Large intestine (tissue), 3 donors: Measurements from ENCODE around the gene ENPP1. TPM values are rescaled to one million over a fixed set of nuclear protein-coding genes. Genes with fewer than 3 reads are reported as not detected.

Experiments used
- DNase-seq, 2 donors: peaks; one replicate each; pipeline versions ENCODE4 v3.0.0 to v3.0.0-alpha.2; 2013
- H3K27ac ChIP-seq: one replicate; pipeline ENCODE4 v1.5.1; 2013; ENCODE audit warnings: low read length
- H3K27me3 ChIP-seq: 2 replicates; pipeline ENCODE4 v1.6.1; 2013; ENCODE audit warnings: low read length; ENCODE audit not compliant: control insufficient read depth, insufficient read depth
- H3K36me3 ChIP-seq: 2 replicates; pipeline ENCODE4 v1.6.1; 2013; ENCODE audit warnings: low read length; ENCODE audit not compliant: control insufficient read depth, insufficient read depth
- H3K4me1 ChIP-seq: one replicate; pipeline ENCODE4 v1.6.1; 2013; ENCODE audit warnings: low read length; ENCODE audit not compliant: control insufficient read depth, insufficient read depth
- H3K4me3 ChIP-seq: one replicate; pipeline ENCODE4 v1.5.1; 2013; ENCODE audit warnings: low read length
- H3K9me3 ChIP-seq: one replicate; pipeline ENCODE4 v1.6.1; 2013; ENCODE audit warnings: mild to moderate bottlenecking, low read depth, low read length, moderate library complexity; ENCODE audit not compliant: control insufficient read depth
- WGBS: methylation state at CpG from one replicate; pipeline ENCODE4 v1.1.5; 2013; ENCODE audit warnings: low lambda C conversion rate; ENCODE audit not compliant: insufficient coverage; 5-methylcytosine and 5-hydroxymethylcytosine counted together
- polyA plus RNA-seq: library from polyadenylated mRNA; unstranded; fragments of 120-200 nt; gene quantifications from one replicate; pipeline ENCODE4 v1.2.1, GENCODE V29; 2013

The ENPP1 gene
- polyA plus RNA-seq, 1 donor = 9.5 TPM

- Histone ChIP-seq H3K27me3 (no peaks in the 10 kb centered on the region), H3K4me1 (no peaks in the 10 kb centered on the region), H3K9me3 (no peaks in the 10 kb centered on the region), H3K27ac (no peak overlapping the region), H3K36me3 (no peaks in the 10 kb centered on the region), H3K4me3 (no peak overlapping the region)
- WGBS = no CpG with 5 or more reads among the region's 2 CpGs
- DNase-seq = peak; percentile 24 to 31
Measured at GRCh38 chr6:131923356-131923755, 115.5 kb downstream of the ENPP1 start.

- 29% methylated on average over 3 of the region's 4 CpGs for WGBS
- H3K27me3 ChIP-seq = no peaks in the 10 kb centered on the region
- no peak overlapping the region for H3K27ac ChIP-seq
- no peaks in the 10 kb centered on the region for H3K36me3 ChIP-seq
- no peak for DNase-seq
- no peaks in the 10 kb centered on the region for H3K4me1 ChIP-seq
- H3K4me3 ChIP-seq = no peak overlapping the region
- no peaks in the 10 kb centered on the region for H3K9me3 ChIP-seq
Measured at GRCh38 chr6:131924881-131925474, 117.2 kb downstream of the ENPP1 start.

- no peaks in the 10 kb centered on the region for H3K36me3 ChIP-seq
- DNase-seq = no peak
- H3K9me3 ChIP-seq = no peaks in the 10 kb centered on the region
- H3K27me3 ChIP-seq = no peaks in the 10 kb centered on the region
- no peak overlapping the region for H3K27ac ChIP-seq
- no peak overlapping the region for H3K4me3 ChIP-seq
- no peaks in the 10 kb centered on the region for H3K4me1 ChIP-seq
- no CpG with 5 or more reads among the region's 2 CpGs for WGBS
Measured at GRCh38 chr6:131929264-131929663, 121.4 kb downstream of the ENPP1 start.

- H3K36me3 ChIP-seq = no peaks in the 10 kb centered on the region
- no peak overlapping the region for H3K4me3 ChIP-seq
- H3K9me3 ChIP-seq = no peaks in the 10 kb centered on the region
- H3K4me1 ChIP-seq = no peaks in the 10 kb centered on the region
- WGBS = 60% methylated on average over 1 of the region's 1 CpG
- DNase-seq = no peak
- no peaks in the 10 kb centered on the region for H3K27me3 ChIP-seq
- no peak overlapping the region for H3K27ac ChIP-seq
Measured at GRCh38 chr6:131929976-131930375, 122.2 kb downstream of the ENPP1 start.

GRCh38 chr6:131931063-131931750 is 123.4 kb downstream of the ENPP1 start:
- no peak for DNase-seq
- Histone ChIP-seq H3K27me3 (no peaks in the 10 kb centered on the region), H3K9me3 (no peaks in the 10 kb centered on the region), H3K4me3 (no peak overlapping the region), H3K27ac (no peak overlapping the region), H3K4me1 (no peaks in the 10 kb centered on the region), H3K36me3 (no peaks in the 10 kb centered on the region)
- WGBS = no CpG with 5 or more reads among the region's 2 CpGs

GRCh38 chr6:131936156-131936555 is 128.3 kb downstream of the ENPP1 start:
- no peak overlapping the region for H3K27ac ChIP-seq
- DNase-seq = no peak
- no peaks in the 10 kb centered on the region for H3K9me3 ChIP-seq
- no peaks in the 10 kb centered on the region for H3K27me3 ChIP-seq
- no peak overlapping the region for H3K4me3 ChIP-seq
- no peaks in the 10 kb centered on the region for H3K36me3 ChIP-seq
- 79% methylated on average over 2 of the region's 4 CpGs for WGBS
- H3K4me1 ChIP-seq = no peaks in the 10 kb centered on the region

GRCh38 chr6:131937226-131937625 is 129.4 kb downstream of the ENPP1 start:
- H3K9me3 ChIP-seq = no peaks in the 10 kb centered on the region
- H3K4me3 ChIP-seq = no peak overlapping the region
- H3K27ac ChIP-seq = no peak overlapping the region
- no peaks in the 10 kb centered on the region for H3K36me3 ChIP-seq
- no peak for DNase-seq
- WGBS = no CpG with 5 or more reads among the region's 2 CpGs
- no peaks in the 10 kb centered on the region for H3K27me3 ChIP-seq
- no peaks in the 10 kb centered on the region for H3K4me1 ChIP-seq

- no peaks in the 10 kb centered on the region for H3K4me1 ChIP-seq
- no peak overlapping the region for H3K27ac ChIP-seq
- no peaks in the 10 kb centered on the region for H3K36me3 ChIP-seq
- no peaks in the 10 kb centered on the region for H3K9me3 ChIP-seq
- no peak for DNase-seq
- no peak overlapping the region for H3K4me3 ChIP-seq
- WGBS = 88% methylated on average over 3 of the region's 8 CpGs
- no peaks in the 10 kb centered on the region for H3K27me3 ChIP-seq
Measured at GRCh38 chr6:131937703-131938631, 130.1 kb downstream of the ENPP1 start.
